GM21515 (cell line): Measurements from ENCODE around the gene ANKRD33B.
"Not testable (repeated sequence)": the region's sequence is repeated elsewhere in the genome, so short reads cannot be mapped to it uniquely, and the experiment has no call there.

Experiments
- ATAC-seq: cut with Tn5 transposase; IDR thresholded peaks from one replicate; pipeline ENCODE4 v1.9.1; 2021; ENCODE audit not compliant: unreplicated experiment

ANKRD33B gene

DNA sequence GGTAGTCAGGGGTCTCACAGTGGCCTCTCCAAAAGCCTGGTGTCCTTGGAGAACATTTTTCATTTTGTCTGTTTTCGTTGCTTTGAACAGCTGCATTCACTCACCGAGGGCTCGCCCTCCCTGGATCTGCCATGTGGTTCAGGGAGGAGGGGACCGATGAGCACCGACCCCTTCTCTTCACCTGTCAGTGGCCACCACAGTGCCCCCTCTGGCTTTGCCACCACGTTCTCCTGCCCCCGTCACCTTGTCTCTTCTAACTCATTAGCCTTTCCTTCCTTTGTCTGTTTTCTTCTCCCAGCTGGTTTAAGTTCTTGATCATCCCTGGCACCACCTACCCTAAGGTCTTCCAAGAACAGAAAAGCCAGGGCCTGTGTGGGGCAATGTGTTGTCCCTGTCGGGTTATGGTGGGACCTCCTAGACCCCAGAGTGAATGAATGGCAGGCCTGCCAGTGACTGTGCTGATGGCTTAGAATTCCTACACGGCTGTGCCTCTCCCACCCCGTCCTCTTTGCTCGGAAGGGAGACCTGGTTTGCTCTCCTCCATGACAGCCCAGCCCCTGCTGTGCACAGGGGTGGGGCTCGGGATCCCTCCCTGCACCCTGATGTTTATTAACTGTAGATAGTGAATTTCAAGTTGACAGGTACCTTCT, 90.0 kb downstream of the ANKRD33B start:
- ATAC-seq = no peak

DNA sequence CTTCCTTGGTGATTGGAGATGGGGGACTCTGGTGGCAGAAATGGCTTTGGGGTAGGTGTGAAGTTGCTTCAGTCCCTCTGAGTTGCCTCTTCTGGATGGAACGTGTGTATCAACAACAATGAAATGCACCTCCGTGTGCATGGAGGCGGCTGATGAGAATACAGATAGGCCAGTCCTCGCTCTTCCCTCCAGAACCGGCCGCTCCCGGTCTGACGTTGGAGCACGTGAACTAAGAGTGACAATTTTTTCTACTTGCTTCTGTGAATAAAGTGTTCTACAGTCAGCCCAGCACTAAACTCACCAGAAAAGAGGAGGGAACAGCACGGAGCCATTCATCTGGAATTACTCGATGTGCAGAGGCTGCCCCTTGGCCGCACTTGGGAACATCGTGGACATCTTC, 90.7 kb downstream of the ANKRD33B start:
- ATAC-seq = no peak

GRCh38 chr5:10655161-10655971, 91.5 kb downstream of the ANKRD33B start:
- ATAC-seq = peak; percentile 87

DNA sequence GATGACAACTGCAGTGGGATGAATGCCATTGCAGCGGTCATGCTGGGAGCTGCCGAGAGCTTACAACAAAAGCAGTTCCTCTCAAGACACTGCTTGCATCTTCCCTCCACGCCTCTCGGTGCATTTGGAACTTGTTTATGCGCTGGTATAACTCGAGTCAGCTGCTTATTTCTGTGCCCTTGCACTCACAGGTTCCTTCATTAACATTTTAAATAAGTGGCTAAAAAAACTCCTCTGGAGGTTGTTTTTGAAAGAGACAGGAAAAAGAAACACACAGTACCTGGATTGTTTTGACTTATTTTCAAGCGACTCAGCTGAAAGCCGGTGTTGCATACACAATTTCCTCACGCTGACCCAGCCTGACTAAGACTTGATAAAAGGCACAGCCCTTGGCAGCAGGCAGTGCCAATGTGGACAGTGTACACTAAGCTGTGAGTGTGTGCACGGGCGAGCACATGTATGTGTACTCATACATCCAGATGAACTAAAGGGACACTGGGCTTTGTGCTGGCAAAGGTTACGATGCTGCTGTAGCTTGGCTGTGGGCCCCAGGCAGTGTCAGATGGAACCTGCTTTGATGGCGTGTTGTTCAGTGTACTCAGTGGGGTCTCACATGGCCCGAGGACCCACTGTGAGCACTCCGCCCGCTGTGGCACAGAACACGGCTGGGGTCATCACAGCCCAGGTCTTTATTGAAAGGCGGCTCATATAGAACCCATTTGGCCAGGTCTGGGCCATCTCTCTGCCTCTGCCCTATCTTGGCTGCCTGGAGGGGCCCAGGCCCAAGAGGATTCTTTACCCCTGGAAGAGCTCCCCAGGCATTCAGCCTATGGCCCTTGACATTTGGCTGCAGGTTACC, 92.3 kb downstream of the ANKRD33B start:
- no peak for ATAC-seq

DNA sequence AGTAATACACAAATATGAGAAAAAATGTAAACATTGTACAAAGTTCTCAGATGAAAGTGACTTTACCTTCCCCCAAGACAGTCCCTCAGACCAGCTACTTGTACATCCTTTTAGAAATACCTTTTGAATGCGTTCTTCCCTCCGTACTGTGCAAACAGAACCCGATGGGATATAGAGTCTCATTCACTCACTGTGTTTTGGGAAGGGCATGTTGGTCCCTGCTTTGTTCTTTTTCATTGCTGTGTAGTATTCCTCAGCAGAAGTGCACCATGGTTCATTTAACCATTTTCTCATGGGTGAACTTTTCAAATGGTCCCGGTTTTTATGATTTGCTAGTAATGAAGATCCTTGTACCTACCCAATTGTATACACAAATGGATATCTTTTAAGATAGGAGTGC, 94.4 kb downstream of the ANKRD33B start:
- no peak for ATAC-seq

DNA sequence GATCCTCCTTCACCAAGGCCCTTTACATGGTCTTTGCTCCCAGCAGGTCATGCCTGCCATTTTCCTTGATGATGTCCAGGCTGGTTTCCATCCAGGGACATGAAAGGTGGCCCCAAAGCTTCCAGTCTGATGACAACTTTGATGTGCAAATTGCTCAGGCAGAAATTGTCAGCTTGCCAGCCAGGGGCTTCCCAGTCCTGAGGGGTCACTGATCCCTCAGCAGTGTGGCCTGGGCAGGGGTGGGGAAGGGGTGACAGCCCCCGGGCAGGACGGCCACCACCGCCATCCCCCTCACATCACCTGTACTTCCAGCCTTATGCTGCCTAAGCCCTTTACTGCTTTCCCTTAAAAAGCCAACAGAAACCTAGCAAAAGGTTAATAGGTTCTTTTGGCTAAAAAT, 96.3 kb downstream of the ANKRD33B start:
- no peak for ATAC-seq

DNA sequence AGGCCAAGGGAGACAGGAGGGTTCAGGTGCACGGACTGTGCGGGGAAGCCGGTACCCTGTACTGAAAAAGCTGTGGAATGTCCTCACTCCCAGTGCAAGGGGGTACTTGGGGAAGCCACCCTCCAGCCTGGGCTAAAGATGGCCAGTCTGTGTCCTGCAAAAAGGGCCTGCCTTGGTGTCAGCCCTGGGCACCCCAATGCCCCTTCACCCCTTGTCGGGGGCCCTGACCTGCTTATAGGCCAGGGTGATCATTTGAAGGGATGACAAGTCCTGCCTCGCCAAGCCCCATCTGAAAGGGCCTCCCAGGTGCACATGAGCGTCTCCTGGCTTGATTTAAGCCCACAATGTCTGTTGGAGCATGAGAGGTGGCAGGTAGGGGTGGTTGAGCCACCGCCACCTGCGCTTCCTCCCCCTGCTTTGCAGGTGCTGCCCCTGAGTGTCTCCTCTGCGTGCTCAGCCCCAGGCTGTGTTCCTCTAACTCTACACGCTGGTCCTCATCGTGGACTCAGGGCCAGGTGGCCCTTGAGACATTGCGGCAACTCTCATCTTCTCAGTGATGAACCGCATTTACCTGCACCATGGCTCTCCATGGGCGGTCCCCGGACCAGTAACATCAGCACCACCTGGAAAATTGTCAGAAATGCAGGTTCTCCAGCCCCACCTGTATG, 97.0 kb downstream of the ANKRD33B start:
- no peak for ATAC-seq

GRCh38 chr5:10661401-10661800, 97.5 kb downstream of the ANKRD33B start:
- no peak for ATAC-seq

DNA sequence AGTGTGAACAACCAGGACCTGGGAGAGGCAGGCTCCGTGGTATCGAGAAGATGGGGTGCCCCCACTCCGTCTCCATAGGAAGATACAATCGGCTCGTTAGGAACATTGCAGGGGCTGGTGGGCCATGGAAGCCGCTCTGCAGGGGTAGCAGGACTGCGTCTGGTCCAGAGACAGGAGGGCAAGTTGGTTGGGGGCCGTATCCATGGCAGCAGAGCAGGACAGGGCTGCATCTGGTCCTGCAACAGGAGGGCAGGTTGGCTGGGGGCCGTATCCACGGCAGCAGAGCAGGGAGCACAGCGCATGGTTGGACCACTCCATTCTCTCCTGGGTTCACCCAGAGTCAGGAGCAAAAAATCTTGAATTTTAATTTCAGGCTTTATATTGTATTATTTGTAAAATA, 98.2 kb downstream of the ANKRD33B start:
- ATAC-seq = no peak

DNA sequence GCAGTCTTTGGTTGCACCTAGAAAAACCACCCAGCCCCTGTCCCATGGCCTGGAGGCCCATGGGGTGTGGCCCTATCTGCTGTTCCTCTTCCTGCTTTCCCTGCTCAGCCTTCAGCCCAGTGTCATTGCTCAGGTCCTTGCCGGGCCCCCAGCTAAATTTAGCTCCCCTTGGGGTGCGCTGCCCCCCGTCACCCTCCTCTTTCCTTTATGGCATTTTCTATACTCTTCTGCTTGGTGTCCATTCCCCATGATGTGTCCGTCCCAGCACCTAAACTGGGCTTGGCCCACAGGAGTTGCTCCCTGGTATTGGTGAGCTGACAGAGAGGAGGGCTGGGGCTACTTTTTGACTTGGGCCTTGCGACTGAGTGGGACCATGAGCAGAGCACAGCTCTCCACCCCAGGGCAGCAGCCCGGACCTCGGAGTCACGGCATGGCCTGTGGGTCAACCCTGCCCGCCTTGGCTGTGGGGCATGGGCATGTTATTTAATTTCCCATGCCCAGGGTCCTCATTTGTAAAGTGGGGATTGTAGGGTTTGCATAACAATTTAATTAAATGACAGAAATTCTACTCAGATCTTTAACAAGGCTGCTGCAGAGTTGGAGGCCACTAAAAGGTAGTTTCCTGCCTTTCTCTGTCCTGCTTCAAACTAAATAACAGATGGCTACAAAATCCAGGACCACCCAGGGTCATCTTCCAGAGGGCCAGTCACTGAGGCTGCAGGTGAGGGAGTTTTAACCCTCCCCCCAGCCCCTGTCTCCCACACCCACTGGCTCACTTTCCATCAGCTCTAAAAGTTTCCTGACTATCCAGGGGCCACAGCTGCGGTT, 99.0 kb downstream of the ANKRD33B start:
- no peak for ATAC-seq

GRCh38 chr5:10663489-10664179, 99.8 kb downstream of the ANKRD33B start:
- no peak for ATAC-seq

GRCh38 chr5:10664180-10664769, 100.4 kb downstream of the ANKRD33B start:
- ATAC-seq = not testable (repeated sequence)

- ATAC-seq = no peak
Measured at GRCh38 chr5:10665799-10666198, 101.9 kb downstream of the ANKRD33B start.

GRCh38 chr5:10666531-10667299, 102.8 kb downstream of the ANKRD33B start:
- ATAC-seq = no peak

GRCh38 chr5:10667431-10668057, 103.7 kb downstream of the ANKRD33B start:
- ATAC-seq = no peak

DNA sequence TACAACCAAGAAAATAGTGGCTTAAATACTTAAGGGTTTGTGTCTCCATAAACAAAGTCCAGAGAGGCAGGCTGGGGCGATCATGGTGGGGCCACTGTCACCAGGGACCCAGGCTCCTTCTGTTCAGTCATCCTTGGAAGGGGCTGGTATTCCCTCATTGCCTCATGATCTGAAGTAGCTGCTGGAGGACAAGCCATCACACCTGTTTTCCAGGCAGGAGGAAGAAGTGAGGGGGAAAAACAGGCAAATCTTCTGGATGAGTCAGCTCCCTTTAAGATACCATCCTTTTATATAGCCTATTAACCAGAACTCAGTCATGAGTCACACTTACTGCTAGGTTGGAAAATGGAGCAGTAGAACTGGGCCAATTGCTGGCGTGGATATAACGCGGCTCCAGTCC, 104.8 kb downstream of the ANKRD33B start:
- no peak for ATAC-seq

DNA sequence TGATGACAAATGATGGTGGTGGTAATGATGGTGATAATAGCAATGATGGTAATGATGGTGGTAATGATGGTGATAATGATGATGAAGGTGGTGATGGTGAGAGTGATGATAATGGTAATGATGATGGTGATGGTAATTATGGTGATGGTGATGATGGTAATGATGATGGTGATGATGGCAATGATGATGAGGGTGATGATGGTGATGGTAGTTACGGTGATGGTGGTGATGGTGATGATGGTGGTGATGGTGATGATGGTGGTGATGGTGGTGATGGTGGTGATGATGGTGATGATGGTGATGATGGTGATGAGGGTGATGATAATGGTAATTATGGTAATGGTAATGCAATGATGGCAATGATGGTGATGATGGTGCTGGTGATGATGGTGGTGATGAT, 106.1 kb downstream of the ANKRD33B start:
- no peak for ATAC-seq
